Measurements from ENCODE around the gene VASP.

DNA sequence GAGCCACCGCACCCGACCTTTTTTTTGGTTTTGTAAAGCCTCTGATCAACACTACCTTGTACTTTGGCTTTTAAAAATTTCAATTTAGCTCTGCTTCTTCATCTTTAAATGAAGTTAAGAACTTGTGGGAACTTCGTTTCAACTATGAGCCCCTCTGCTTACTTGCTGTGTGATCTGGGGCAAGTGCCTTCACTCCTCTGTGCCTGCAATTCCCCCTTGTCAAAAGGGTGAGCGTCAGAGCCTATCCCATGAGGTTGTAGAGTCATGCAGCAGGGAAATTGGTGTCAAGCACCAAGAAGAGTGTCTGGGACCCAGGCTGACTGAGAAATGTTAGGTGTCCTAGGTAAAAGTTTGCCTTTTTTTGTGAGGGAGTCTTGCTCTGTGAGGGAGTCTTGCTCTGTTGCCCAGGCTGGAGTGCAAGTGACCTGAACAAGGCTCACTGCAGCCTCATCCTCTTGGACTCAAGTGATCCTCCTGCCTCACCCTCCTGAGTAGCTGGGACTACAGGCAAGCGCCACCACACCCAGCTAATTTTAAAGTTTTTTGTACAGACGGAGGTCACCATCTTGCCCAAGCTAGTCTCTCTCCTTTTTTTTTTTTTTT lies 5.7 kb downstream of the VASP start:
- TF ChIP-seq, protein P1, sequence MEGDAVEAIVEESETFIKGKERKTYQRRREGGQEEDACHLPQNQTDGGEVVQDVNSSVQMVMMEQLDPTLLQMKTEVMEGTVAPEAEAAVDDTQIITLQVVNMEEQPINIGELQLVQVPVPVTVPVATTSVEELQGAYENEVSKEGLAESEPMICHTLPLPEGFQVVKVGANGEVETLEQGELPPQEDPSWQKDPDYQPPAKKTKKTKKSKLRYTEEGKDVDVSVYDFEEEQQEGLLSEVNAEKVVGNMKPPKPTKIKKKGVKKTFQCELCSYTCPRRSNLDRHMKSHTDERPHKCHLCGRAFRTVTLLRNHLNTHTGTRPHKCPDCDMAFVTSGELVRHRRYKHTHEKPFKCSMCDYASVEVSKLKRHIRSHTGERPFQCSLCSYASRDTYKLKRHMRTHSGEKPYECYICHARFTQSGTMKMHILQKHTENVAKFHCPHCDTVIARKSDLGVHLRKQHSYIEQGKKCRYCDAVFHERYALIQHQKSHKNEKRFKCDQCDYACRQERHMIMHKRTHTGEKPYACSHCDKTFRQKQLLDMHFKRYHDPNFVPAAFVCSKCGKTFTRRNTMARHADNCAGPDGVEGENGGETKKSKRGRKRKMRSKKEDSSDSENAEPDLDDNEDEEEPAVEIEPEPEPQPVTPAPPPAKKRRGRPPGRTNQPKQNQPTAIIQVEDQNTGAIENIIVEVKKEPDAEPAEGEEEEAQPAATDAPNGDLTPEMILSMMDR (conservative IDR thresholded peaks at IDR 0.05; ENCODE audit: low read length): no peak
- no peak for TF ChIP-seq EZH2phosphoT487 (IDR thresholded peaks at IDR 0.05; ENCODE audit: borderline replicate concordance)
